Ovary (tissue), 3 donors: ENCODE measurements around the gene ST3GAL4.

Experiments used
- CTCF ChIP-seq, 3 donors: fragments of 450-650 bp in 2 of 3; fragments of 200-600 bp in 1 of 3; IDR thresholded peaks; one replicate each; pipeline versions ENCODE4 v1.5.1 to v1.8.0; 2016 to 2022; ENCODE audit warnings: antibody characterized with exemption in 3 of 3, mild to moderate bottlenecking in 1 of 3
- EP300 ChIP-seq: sonication (generic); formaldehyde crosslinking; IDR thresholded peaks from one replicate; pipeline ENCODE4 v1.6.1; 2017; ENCODE audit warnings: antibody characterized with exemption
- POLR2A ChIP-seq: fragments of 450-650 bp; IDR thresholded peaks from one replicate; pipeline ENCODE4 v1.6.1; 2017; ENCODE audit warnings: antibody characterized with exemption, mild to moderate bottlenecking, moderate library complexity
- donor health status: DM: no; HTN: no; CAD: no.

- TF ChIP-seq POLR2A (no peak), CTCF (IDR thresholded peaks at IDR 0.05) (no peak), EP300 (no peak)
Observed at GRCh38 chr11:126396965-126397364, 41.5 kb downstream of the ST3GAL4 start.
